Activated T-cell treated with anti-CD3 and anti-CD28 coated beads for 48 hours (primary cell): ENCODE results near the gene KHK.

Source experiments
- DNase-seq: peaks from one replicate; pipeline ENCODE4 v3.0.0-alpha.2; 2020; ENCODE audit warnings: low read depth

Gene KHK

GRCh38 chr2:27082773-27083409 lies 3.7 kb upstream of the KHK start:
- no peak for DNase-seq

- DNase-seq = no peak
Observed at GRCh38 chr2:27083410-27084296, 2.9 kb upstream of the KHK start.

GRCh38 chr2:27084297-27085061 lies 2.1 kb upstream of the KHK start:
- no peak for DNase-seq

- no peak for DNase-seq
Observed at GRCh38 chr2:27085062-27085672, 1.4 kb upstream of the KHK start.

- peak; percentile 38 for DNase-seq
Observed at GRCh38 chr2:27085673-27086089, 891 bp upstream of the KHK start.

- DNase-seq = peak; percentile 100
Observed at GRCh38 chr2:27086090-27086723, 365 bp upstream of the KHK start.

- no peak for DNase-seq
Observed at GRCh38 chr2:27087823-27088410, 1.3 kb downstream of the KHK start.

- no peak for DNase-seq
Observed at GRCh38 chr2:27088634-27089033, 2.1 kb downstream of the KHK start.

- no peak for DNase-seq
Observed at GRCh38 chr2:27089111-27089954, 2.8 kb downstream of the KHK start.

GRCh38 chr2:27091746-27092695 lies 5.4 kb downstream of the KHK start:
- no peak for DNase-seq

GRCh38 chr2:27092696-27093429 lies 6.3 kb downstream of the KHK start:
- DNase-seq = no peak

GRCh38 chr2:27093430-27094352 lies 7.1 kb downstream of the KHK start:
- no peak for DNase-seq

GRCh38 chr2:27094353-27094984 lies 7.9 kb downstream of the KHK start:
- no peak for DNase-seq

GRCh38 chr2:27095427-27095744 lies 8.8 kb downstream of the KHK start:
- no peak for DNase-seq

GRCh38 chr2:27095745-27096651 lies 9.4 kb downstream of the KHK start:
- DNase-seq = peak; percentile 24

- DNase-seq = no peak
Observed at GRCh38 chr2:27096748-27097297, 10.3 kb downstream of the KHK start.
